OCI-LY3 (cell line): ENCODE results near the gene HERC3.

Experiments
- H2AFZ ChIP-seq: fragments of 200-600, 300-600 bp; shearing (Covaris generic); 2 replicates; pipeline ENCODE4 v1.6.0; 2014; ENCODE audit warnings: antibody characterized with exemption, low read depth, low read length
- H3K27ac ChIP-seq: fragments of 200-600, 300-600 bp; sonication (generic); 2 replicates; pipeline ENCODE4 v1.5.1; 2014; ENCODE audit warnings: mild to moderate bottlenecking, low read length, moderate library complexity, mixed read lengths
- H3K27me3 ChIP-seq: fragments of 200-600, 300-600 bp; sonication (generic); 2 replicates; pipeline ENCODE4 v1.6.1; 2014; ENCODE audit warnings: low read depth, low read length, mixed read lengths
- H3K36me3 ChIP-seq: fragments of 200-600, 300-600 bp; sonication (generic); replicated peaks from 2 replicates; pipeline ENCODE3; 2014; ENCODE audit warnings: low read depth, low read length, mixed read lengths
- H3K4me1 ChIP-seq: fragments of 300-600, 200-600 bp; sonication (generic); 2 replicates; pipeline ENCODE4 v1.6.1; 2014; ENCODE audit warnings: low read length, mixed read lengths
- H3K4me2 ChIP-seq: fragments of 200-600, 300-600 bp; sonication (generic); 2 replicates; pipeline ENCODE4 v1.6.1; 2014; ENCODE audit warnings: low read length, mixed read lengths
- H3K4me3 ChIP-seq: fragments of 300-600, 200-600 bp; sonication (generic); 2 replicates; pipeline ENCODE4 v1.5.1; 2014; ENCODE audit warnings: antibody characterized with exemption, mild to moderate bottlenecking, low read length, moderate library complexity
- H3K79me2 ChIP-seq: fragments of 300-600, 200-600 bp; shearing (Covaris generic); 2 replicates; pipeline ENCODE4 v1.6.1; 2014; ENCODE audit warnings: mild to moderate bottlenecking, low read length, mixed read lengths
- H3K9ac ChIP-seq: fragments of 300-600, 200-600 bp; shearing (Covaris generic); 2 replicates; pipeline ENCODE4 v1.6.0; 2014; ENCODE audit warnings: mild to moderate bottlenecking, low read length, moderate library complexity
- H3K9me3 ChIP-seq: fragments of 200-600, 300-600 bp; shearing (Covaris generic); 2 replicates; pipeline ENCODE4 v1.6.1; 2014; ENCODE audit warnings: low read length, mixed read lengths; ENCODE audit not compliant: insufficient read depth
- H4K20me1 ChIP-seq: fragments of 200-600, 300-600 bp; sonication (generic); 2 replicates; pipeline ENCODE4 v1.6.1; 2016; ENCODE audit warnings: low read length, mixed read lengths; ENCODE audit not compliant: insufficient read depth
- CTCF ChIP-seq: fragments of 200-600, 300-600 bp; sonication (generic); IDR thresholded peaks from 2 replicates; pipeline ENCODE4 v1.5.1; 2014; ENCODE audit warnings: antibody characterized with exemption, low read length, low read depth
- EZH2phosphoT487 ChIP-seq: fragments of 200-600 bp; shearing (Covaris generic); IDR thresholded peaks from 2 replicates; pipeline ENCODE4 v1.6.1; 2018; ENCODE audit warnings: antibody characterized with exemption, mixed run types, low read depth

HERC3 gene

DNA sequence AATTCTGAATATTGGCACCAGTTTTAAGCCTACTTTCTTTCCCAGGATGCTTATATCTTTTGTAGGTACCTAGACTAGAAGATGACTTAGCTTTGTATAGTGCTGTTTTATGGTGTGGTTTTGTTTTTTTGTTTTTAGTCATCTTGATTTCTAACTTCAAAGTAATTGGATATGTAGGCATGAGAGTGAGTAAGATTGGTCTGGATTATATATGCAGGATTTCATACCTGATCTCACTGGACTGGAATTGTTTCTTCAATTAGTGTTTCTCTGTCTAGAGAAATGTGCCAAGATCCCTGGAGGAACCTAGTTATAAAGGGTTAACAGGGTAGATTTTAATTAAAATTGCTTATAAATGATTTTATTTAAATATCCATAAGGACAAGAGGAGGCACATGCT lies 82.3 kb downstream of the HERC3 start:
- Histone ChIP-seq H3K4me2 (no peak overlapping the region), H2AFZ (no peak overlapping the region), H3K27ac (no peak overlapping the region), H3K27me3 (no peaks in the 10 kb centered on the region), H3K4me1 (no peaks in the 10 kb centered on the region), H3K79me2 (no peaks in the 10 kb centered on the region), H3K9ac (no peak overlapping the region), H3K36me3 (no peaks in the 10 kb centered on the region), H3K9me3 (no peaks in the 10 kb centered on the region), H3K4me3 (no peak overlapping the region), H4K20me1 (no peaks in the 10 kb centered on the region)
- TF ChIP-seq EZH2phosphoT487 (no peak), CTCF (no peak)

- H2AFZ ChIP-seq, result no peak overlapping the region
- no peaks in the 10 kb centered on the region for H3K27me3 ChIP-seq
- no peaks in the 10 kb centered on the region for H4K20me1 ChIP-seq
- no peaks in the 10 kb centered on the region for H3K79me2 ChIP-seq
- TF ChIP-seq EZH2phosphoT487 (no peak), CTCF (no peak)
- no peak overlapping the region for H3K27ac ChIP-seq
- no peak overlapping the region for H3K9ac ChIP-seq
- H3K9me3 ChIP-seq, result no peaks in the 10 kb centered on the region
- no peaks in the 10 kb centered on the region for H3K4me1 ChIP-seq
- no peak overlapping the region for H3K4me2 ChIP-seq
- no peaks in the 10 kb centered on the region for H3K36me3 ChIP-seq
- H3K4me3 ChIP-seq, result no peak overlapping the region
These were observed 82.7 kb downstream of the HERC3 start for GRCh38 chr4:88674979-88675378.

DNA sequence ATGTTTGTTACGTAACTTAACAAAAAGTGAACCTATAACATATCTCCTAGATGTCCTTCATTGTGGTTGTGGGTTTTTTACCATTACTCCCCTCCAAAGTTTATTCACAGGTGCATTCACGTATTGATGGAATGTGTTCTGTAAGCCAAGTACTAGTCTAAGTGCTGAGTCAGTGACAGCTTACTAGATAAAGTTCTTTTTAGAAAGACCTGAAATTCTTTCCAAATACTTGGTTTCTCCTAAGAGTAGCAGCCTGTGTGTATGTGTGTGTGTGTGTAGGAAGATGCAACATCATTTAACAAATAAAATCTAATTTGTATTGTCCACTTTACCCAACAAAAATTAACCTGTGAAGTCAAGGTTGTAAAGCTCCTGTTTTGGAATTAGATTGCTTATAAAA lies 83.3 kb downstream of the HERC3 start:
- Histone ChIP-seq H3K27ac (no peak overlapping the region), H4K20me1 (no peaks in the 10 kb centered on the region)

DNA sequence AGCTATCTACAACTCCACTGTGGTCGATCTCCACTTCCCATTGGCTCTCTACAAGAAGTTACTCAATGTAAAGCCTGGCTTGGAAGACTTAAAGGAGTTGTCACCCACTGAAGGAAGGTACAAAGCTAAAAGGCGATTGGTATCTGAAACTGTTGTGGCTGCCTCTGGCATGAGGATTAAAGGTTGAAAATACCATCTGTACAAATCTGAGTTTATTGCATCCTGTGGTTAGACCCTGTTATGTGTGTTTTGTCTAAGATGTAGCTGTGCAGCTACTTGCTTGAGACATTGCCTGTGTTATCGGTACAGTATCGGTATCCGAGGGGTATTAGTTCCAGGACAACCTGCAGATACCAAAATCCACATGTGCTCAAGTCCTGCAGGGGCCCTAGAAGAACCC lies 88.9 kb downstream of the HERC3 start:
- Histone ChIP-seq H3K36me3 (no peaks in the 10 kb centered on the region), H3K4me2 (no peak overlapping the region), H3K27me3 (no peaks in the 10 kb centered on the region), H3K4me3 (no peak overlapping the region), H2AFZ (no peak overlapping the region), H3K27ac (no peak overlapping the region), H3K9me3 (no peaks in the 10 kb centered on the region), H4K20me1 (no peaks in the 10 kb centered on the region), H3K4me1 (no peaks in the 10 kb centered on the region), H3K79me2 (no peaks in the 10 kb centered on the region), H3K9ac (no peak overlapping the region)
- TF ChIP-seq CTCF, result no peak
- no peak for TF ChIP-seq EZH2phosphoT487

More for the DNA sequence above, 83.3 kb downstream of the HERC3 start:
- Histone ChIP-seq H3K4me3 (no peak overlapping the region), H3K27me3 (no peaks in the 10 kb centered on the region), H3K9ac (no peak overlapping the region), H3K4me1 (no peaks in the 10 kb centered on the region), H3K79me2 (no peaks in the 10 kb centered on the region), H3K36me3 (no peaks in the 10 kb centered on the region), H3K4me2 (no peak overlapping the region), H2AFZ (no peak overlapping the region), H3K9me3 (no peaks in the 10 kb centered on the region)
- no peak for TF ChIP-seq CTCF
- no peak for TF ChIP-seq EZH2phosphoT487
